HG03354 (cell line): Measurements from ENCODE around the gene CPNE1.
"Not testable (repeated sequence)": the region's sequence is repeated elsewhere in the genome, so short reads cannot be mapped to it uniquely, and the experiment has no call there.

Experiments used
- ATAC-seq: cut with Tn5 transposase; IDR thresholded peaks from one replicate; pipeline ENCODE4 v1.9.1; 2021; ENCODE audit warnings: mild to moderate bottlenecking; ENCODE audit not compliant: unreplicated experiment, poor library complexity, severe bottlenecking

The CPNE1 gene

GRCh38 chr20:35698298-35699126, 33.8 kb upstream of the CPNE1 start:
- ATAC-seq = peak; percentile 23

DNA sequence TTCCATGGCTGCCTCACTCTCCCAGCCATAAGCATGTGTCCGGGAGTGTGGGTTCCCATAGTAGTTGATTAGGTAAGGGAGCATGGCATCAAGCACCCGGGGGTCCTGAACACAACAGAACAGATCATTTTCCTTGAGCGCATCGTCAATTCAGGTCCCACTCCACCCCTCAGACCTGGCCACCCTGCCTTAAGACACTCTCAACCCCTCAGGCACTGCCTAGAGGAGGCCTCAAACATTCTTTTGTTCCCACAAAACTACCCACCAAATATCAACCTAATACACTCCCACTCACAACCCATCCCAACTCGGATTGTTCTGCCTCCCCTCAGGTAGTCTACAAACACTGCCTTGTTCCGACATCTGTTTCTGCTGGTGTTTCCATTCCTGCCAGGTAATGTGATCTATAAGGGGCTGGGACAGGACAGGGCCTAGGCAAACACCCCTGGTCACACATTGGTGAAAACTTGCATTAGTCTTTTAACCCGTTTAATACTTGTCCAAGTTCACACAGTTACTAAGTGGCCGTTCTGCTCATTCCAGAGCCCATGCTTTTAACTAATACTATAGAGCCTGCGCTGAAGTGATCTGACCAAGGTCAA, 33.1 kb upstream of the CPNE1 start:
- no peak for ATAC-seq

DNA sequence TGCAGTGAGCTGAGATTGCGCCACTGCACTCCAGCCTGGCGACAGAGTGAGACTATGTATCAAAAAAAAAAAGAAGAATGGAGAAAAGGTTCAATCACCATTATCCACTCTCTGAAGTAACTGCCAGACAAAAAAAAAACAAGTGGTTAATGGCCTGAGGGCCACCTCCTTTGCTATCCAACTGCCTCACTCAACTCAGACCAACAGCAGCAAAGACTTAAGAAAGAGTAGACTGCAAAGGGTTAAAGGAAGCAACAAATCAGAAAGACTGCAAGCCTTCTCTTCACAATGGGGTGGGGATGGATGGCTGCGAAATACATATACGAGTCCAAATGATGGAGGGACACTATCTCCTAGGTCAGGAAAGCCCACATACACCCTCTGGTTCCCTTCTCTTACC, 31.3 kb upstream of the CPNE1 start:
- no peak for ATAC-seq

DNA sequence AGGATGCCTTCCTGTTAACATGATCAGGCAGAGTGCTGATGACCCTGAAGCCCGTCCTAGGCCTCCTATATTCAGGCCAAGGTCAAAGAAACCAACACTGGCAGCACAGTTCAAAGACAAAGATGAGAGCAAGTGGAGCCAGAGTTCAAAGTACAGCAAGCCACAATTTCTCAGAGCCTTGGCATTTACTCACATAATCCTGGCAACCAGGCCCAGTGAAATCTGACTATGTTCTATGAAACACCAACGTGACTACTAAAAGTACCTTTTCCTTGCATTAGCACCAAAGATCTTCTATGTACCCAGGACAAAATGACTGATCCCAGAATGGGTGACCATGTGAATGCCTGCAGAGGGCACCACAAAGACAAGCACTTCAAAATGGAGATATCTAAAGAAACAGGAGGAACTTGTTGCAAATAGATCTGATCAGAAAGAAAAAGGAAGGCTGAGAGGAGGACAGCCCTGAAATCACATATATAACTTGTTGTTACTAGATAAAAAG, 30.6 kb upstream of the CPNE1 start:
- no peak for ATAC-seq

DNA sequence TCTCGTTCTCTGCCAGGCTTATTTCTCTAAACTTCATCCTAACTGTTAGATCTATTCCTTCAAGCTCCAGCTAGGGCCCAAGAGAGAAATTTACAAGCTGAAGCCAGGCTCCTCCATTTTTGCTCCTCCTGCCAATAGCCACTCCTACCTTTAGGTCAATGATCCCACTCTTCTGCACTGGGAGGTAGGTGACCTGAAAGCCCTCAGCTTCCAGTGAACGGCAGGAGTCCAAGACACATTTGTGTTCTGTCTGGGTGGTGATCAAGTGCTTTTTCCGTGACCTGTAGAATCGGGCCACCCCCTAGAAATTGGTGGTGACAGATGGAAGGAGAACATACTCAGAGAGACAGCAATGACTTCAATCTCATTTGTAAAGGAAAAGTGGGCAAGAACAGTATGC, 25.6 kb upstream of the CPNE1 start:
- no peak for ATAC-seq

- ATAC-seq = not testable (repeated sequence)
Measured at GRCh38 chr20:35686872-35687271, 22.2 kb upstream of the CPNE1 start.

- ATAC-seq = not testable (repeated sequence)
Measured at GRCh38 chr20:35685368-35685767, 20.7 kb upstream of the CPNE1 start.

- no peak for ATAC-seq
Measured at GRCh38 chr20:35681960-35682359, 17.3 kb upstream of the CPNE1 start.

- ATAC-seq = no peak
Measured at GRCh38 chr20:35680452-35681183, 15.9 kb upstream of the CPNE1 start.

- no peak for ATAC-seq
Measured at GRCh38 chr20:35674921-35675320, 10.2 kb upstream of the CPNE1 start.

DNA sequence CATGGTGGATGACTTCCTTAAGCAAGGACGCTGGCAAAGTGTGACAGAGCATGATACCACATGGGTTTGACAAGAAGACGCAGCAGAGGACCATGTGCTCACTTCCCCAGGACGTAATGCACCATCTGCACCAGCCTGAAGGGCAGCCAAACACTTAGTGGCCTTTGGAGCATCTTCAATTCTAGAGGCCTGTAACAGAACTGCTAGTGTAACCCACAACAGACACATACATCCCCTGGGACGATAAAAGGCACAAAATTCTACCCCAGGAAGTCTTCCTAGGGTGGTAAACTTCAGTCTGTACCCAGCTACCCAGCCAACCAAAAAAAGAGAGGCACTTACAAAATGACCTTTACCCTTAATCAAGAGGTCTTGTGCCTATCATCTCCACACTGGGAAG, 9.2 kb upstream of the CPNE1 start:
- ATAC-seq = no peak

GRCh38 chr20:35669681-35670080, 5.0 kb upstream of the CPNE1 start:
- ATAC-seq = no peak

- no peak for ATAC-seq
Measured at GRCh38 chr20:35669221-35669620, 4.5 kb upstream of the CPNE1 start.

- no peak for ATAC-seq
Measured at GRCh38 chr20:35665949-35666288, 1.2 kb upstream of the CPNE1 start.

DNA sequence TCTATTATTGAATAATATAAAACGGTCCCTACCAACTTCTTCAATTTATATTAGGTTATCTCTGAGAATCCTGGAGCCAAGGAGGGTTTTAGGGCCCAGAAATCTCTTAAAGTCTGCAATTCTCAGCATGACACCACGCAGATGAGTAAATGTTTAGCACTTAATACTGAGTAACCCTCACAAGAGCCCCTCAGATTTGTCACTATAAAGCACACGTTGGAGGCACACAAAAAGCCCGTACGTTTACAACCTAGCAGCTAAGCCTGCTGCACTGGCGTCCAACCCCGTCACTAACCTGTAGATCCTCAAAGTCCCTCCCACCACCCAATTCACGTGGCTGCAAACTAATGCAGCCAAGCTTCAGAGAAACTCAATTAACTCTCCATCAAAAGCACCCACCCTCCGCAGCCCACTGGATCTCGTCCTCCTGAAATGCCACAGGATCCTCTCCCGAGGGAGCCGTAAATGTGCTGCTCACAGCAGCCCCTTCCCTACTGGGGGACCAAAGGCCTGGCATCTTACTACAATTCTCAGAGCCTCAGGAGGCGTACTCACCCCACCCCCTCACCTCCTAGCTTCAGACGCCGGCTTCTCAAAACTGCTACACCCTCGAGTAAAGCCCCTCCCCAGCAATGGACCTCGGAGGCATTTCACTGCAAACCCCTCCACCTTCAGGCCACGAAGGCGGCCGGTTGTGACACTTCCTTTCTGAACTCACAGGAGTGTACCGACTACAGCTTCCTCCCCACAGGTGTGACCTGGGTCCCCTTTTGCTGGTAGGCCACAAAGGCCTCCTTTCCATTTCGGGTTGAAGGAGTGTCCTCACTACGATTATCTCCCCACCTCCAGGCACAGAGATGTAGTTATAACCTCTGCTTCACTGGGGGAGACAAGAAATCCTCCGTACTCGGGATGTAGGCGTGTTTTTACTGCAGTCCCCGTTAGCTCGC, 909 bp downstream of the CPNE1 start:
- ATAC-seq = peak; percentile 42

GRCh38 chr20:35662551-35662950, 2.1 kb downstream of the CPNE1 start:
- no peak for ATAC-seq

GRCh38 chr20:35661908-35662307, 2.8 kb downstream of the CPNE1 start:
- no peak for ATAC-seq

- no peak for ATAC-seq
Measured at GRCh38 chr20:35661053-35661452, 3.6 kb downstream of the CPNE1 start.

GRCh38 chr20:35660122-35660937, 4.4 kb downstream of the CPNE1 start:
- no peak for ATAC-seq
